ENCODE measurements around the gene CTXN1.
"Not testable (repeated sequence)": the region's sequence is repeated elsewhere in the genome, so short reads cannot be mapped to it uniquely, and the experiment has no call there.

The CTXN1 gene

DNA sequence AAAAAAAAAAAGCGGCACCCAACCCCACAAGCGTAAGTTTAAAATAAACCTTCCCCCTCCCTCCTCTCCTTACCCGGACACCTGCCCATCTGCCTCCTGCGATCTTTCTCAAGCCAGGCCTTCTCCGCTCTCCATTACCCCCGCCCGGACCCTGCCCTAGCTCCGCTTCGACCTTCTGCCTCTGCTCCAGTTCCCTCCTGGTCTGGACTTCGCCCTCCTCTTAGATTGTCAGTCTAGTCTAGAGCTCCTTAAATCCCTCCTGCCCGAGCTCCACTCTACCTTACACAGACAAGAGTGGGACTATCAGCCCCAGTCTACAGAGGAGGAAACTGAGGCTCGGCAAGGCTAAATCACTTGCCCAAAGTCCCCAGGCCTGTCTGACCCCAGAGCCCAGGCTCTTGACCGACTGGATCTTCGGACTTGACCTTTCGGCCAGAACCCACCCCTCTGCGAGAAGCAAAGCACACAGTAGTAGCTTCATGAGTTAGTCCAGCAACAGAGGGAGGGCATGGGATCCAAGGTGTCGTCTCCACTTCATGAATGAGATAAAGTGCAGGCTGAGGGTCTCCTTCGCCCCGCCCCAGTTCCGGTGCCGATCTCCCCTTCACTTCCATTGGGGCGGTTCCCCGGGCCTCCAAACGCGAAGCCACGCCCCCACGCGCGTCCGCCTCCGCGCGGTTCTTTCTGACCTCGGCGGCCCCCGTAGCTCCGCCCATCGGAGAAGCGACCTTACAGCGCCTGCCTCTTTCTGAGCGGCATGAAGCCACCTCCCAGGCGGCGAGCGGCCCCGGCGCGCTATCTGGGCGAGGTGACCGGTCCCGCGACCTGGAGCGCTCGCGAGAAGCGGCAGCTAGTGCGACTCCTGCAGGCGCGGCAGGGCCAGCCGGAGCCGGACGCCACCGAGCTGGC lies 6.1 kb downstream of the CTXN1 start, which contains the start of gene SNAPC2:
Gene SNAPC2, plus strand, starts transcription at position 729 of the 909 bp plus-strand sequence. Its CDS starts 29 bp downstream, at position 758.
- Histone ChIP-seq H2AFZ (ENCODE audit: low read depth, low read length, severe bottlenecking) (peak within 1 kb of the TSS; percentile 55), H3K9ac (ENCODE audit: low read length) (peak within 1 kb of the TSS; percentile 63), H4K20me1 (ENCODE audit: low read depth, low read length) (no peaks in the 10 kb centered on the region), H3F3A (ENCODE audit: insufficient read depth) (no peaks in the 10 kb centered on the region), H3K4me2 (ENCODE audit: low read depth, low read length, poor library complexity, severe bottlenecking) (peak within 1 kb of the TSS; percentile 82), H3K27me3 (ENCODE audit: low read length) (no peaks in the 10 kb centered on the region), H3K36me3 (ENCODE audit: low read length) (no peaks in the 10 kb centered on the region), H3K4me3 (ENCODE audit: insufficient read depth, low read length, poor library complexity, severe bottlenecking) (peak within 1 kb of the TSS; percentile 77), H3K9me2 (replicated peaks; ENCODE audit: insufficient read depth, low read length) (no peaks in the 10 kb centered on the region), H3K27ac (ENCODE audit: low read depth, low read length) (peak within 1 kb of the TSS; percentile 59), H3K79me2 (ENCODE audit: insufficient read depth, low read length) (no peaks in the 10 kb centered on the region), H3K9me3 (ENCODE audit: insufficient read depth, low read length) (no peaks in the 10 kb centered on the region)
- TF ChIP-seq EZH2phosphoT487 (conservative IDR thresholded peaks at IDR 0.05; ENCODE audit: low read length) = no peak
- TF ChIP-seq, protein P1, sequence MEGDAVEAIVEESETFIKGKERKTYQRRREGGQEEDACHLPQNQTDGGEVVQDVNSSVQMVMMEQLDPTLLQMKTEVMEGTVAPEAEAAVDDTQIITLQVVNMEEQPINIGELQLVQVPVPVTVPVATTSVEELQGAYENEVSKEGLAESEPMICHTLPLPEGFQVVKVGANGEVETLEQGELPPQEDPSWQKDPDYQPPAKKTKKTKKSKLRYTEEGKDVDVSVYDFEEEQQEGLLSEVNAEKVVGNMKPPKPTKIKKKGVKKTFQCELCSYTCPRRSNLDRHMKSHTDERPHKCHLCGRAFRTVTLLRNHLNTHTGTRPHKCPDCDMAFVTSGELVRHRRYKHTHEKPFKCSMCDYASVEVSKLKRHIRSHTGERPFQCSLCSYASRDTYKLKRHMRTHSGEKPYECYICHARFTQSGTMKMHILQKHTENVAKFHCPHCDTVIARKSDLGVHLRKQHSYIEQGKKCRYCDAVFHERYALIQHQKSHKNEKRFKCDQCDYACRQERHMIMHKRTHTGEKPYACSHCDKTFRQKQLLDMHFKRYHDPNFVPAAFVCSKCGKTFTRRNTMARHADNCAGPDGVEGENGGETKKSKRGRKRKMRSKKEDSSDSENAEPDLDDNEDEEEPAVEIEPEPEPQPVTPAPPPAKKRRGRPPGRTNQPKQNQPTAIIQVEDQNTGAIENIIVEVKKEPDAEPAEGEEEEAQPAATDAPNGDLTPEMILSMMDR (IDR thresholded peaks at IDR 0.05; ENCODE audit: insufficient read depth, low read length, poor library complexity, severe bottlenecking) = no peak

GRCh38 chr19:7918615-7919421 lies 7.1 kb downstream of the CTXN1 start:
- Histone ChIP-seq H3K9me2 (replicated peaks; ENCODE audit: insufficient read depth, low read length) (no peaks in the 10 kb centered on the region), H3K4me3 (ENCODE audit: insufficient read depth, low read length, poor library complexity, severe bottlenecking) (no peak overlapping the region), H3F3A (ENCODE audit: insufficient read depth) (0 out of 2 replicates have a peak, but pooled peaks cover under 1% of the 10 kb centered on the region), H3K27ac (ENCODE audit: low read depth, low read length) (no peak overlapping the region), H3K27me3 (ENCODE audit: low read length) (no peaks in the 10 kb centered on the region), H4K20me1 (ENCODE audit: low read depth, low read length) (no peaks in the 10 kb centered on the region), H3K79me2 (ENCODE audit: insufficient read depth, low read length) (no peaks in the 10 kb centered on the region), H3K4me2 (ENCODE audit: low read depth, low read length, poor library complexity, severe bottlenecking) (no peak overlapping the region), H3K36me3 (ENCODE audit: low read length) (no peaks in the 10 kb centered on the region), H2AFZ (ENCODE audit: low read depth, low read length, severe bottlenecking) (no peak overlapping the region), H3K9ac (ENCODE audit: low read length) (no peak overlapping the region), H3K9me3 (ENCODE audit: insufficient read depth, low read length) (no peaks in the 10 kb centered on the region)
- TF ChIP-seq, protein P1 (IDR thresholded peaks at IDR 0.05; ENCODE audit: insufficient read depth, low read length, poor library complexity, severe bottlenecking) = no peak
- TF ChIP-seq EZH2phosphoT487 (conservative IDR thresholded peaks at IDR 0.05; ENCODE audit: low read length) = no peak

GRCh38 chr19:7918062-7918614 lies 7.8 kb downstream of the CTXN1 start:
- not testable (repeated sequence) for H3K27me3 ChIP-seq (ENCODE audit: low read length); H3K4me2 ChIP-seq (ENCODE audit: low read depth, low read length, poor library complexity, severe bottlenecking); H3K36me3 ChIP-seq (ENCODE audit: low read length); H3F3A ChIP-seq (ENCODE audit: insufficient read depth); H3K9me2 ChIP-seq (replicated peaks; ENCODE audit: insufficient read depth, low read length); H3K9me3 ChIP-seq (ENCODE audit: insufficient read depth, low read length); H4K20me1 ChIP-seq (ENCODE audit: low read depth, low read length); H3K79me2 ChIP-seq (ENCODE audit: insufficient read depth, low read length); H3K9ac ChIP-seq (ENCODE audit: low read length); H3K27ac ChIP-seq (ENCODE audit: low read depth, low read length); H3K4me3 ChIP-seq (ENCODE audit: insufficient read depth, low read length, poor library complexity, severe bottlenecking); H2AFZ ChIP-seq (ENCODE audit: low read depth, low read length, severe bottlenecking)
